ENCODE measurements around the gene ADAMTS9.

DNA sequence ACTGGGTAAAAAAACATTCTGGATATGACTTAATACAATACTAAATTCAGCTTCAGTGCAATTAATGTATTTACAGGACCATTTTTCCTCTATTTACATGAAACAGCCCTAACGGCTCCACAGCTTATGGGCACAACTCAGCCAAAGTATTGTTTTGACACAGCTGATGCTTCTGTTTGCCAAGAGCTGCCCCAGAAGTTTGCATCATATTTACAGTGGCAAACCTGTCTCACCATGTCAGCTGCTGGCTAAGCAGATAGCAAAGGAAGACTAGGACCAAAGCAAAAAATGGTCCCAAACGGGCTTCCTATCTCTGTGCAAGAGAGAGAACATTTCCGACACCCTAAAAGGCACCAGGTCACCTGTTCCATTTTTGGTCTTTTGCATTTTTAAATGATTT is 94.5 kb downstream of the ADAMTS9 start:
- TF ChIP-seq GATA2 (IDR thresholded peaks at IDR 0.05; ENCODE audit: low read depth, low read length) (no peak), GATA3 (IDR thresholded peaks at IDR 0.05; ENCODE audit: low read depth, low read length) (no peak)

Data from SH-SY5Y (cell line).